Kidney (tissue), 14 donors: ENCODE results near the gene PPID. TPM values are rescaled to one million over a fixed set of nuclear protein-coding genes. Genes with fewer than 3 reads are reported as not detected.

ENCODE experiments used
- DNase-seq, 5 donors: peaks; one replicate each; pipeline ENCODE4 v3.0.0-alpha.2; 2013 to 2020
- FAIRE-seq: peaks from 2 replicates; lab custom pipeline; 2012; peaks lifted over from hg19 to GRCh38; lab: Jason Lieb, UNC
- H3K27ac ChIP-seq, 2 donors: one replicate each; pipeline ENCODE4 v1.7.0; 2013; ENCODE audit warnings: low read depth in 2 of 2, low read length in 2 of 2, inconsistent platforms in 1 of 2
- H3K27me3 ChIP-seq: one replicate; pipeline ENCODE4 v1.7.1; 2013; ENCODE audit warnings: low read length, inconsistent platforms; ENCODE audit not compliant: control insufficient read depth, insufficient read depth
- H3K36me3 ChIP-seq, 3 donors: one replicate each; pipeline versions ENCODE4 v1.7.0 to v1.7.1; 2013; ENCODE audit warnings: low read length in 3 of 3, control low read depth in 1 of 3, inconsistent platforms in 1 of 3; ENCODE audit not compliant: insufficient read depth in 3 of 3, control insufficient read depth in 2 of 3
- H3K4me1 ChIP-seq, 3 donors: one replicate each; pipeline versions ENCODE4 v1.7.0 to v1.7.1; 2013; ENCODE audit warnings: low read length in 3 of 3, inconsistent platforms in 1 of 3, low read depth in 1 of 3; ENCODE audit not compliant: control insufficient read depth in 2 of 3, insufficient read depth in 2 of 3
- H3K4me3 ChIP-seq, 3 donors: one replicate each; pipeline versions ENCODE4 v1.7.0 to v1.8.1; 2013; ENCODE audit warnings: low read length in 3 of 3, control low read depth in 1 of 3, inconsistent platforms in 1 of 3
- H3K9ac ChIP-seq, 3 donors: one replicate each; pipeline versions ENCODE4 v1.7.0 to v1.7.1; 2013; ENCODE audit warnings: low read length in 3 of 3, control low read depth in 1 of 3, inconsistent platforms in 1 of 3
- H3K9me3 ChIP-seq, 3 donors: one replicate each; pipeline versions ENCODE4 v1.7.0 to v1.7.1; 2013; ENCODE audit warnings: low read length in 3 of 3, control low read depth in 1 of 3, inconsistent platforms in 1 of 3; ENCODE audit not compliant: control insufficient read depth in 2 of 3, insufficient read depth in 1 of 3
- CTCF ChIP-seq: IDR thresholded peaks from 3 replicates; pipeline ENCODE4 v1.5.1; 2012; ENCODE audit warnings: mild to moderate bottlenecking, moderate library complexity, borderline replicate concordance; ENCODE audit not compliant: insufficient read depth; ENCODE audit errors: extremely low read depth
- intact Hi-C: fragments of 100-400 bp; cut with DNase I; formaldehyde crosslinking; loops from one replicate; pipeline ENCODE4 v1.11.1; 2022
- polyA plus RNA-seq: library from polyadenylated mRNA; stranded (reverse); fragments of 350-450 nt; fragmentation: Illumina TruSeq; extraction: RNeasy Lipid Tissue Mini Kit (QIAGEN cat#74804); gene quantifications from one replicate; pipeline ENCODE4 v1.2.3, GENCODE V29; 2014; ENCODE audit warnings: low read depth, low replicate concordance; ENCODE audit not compliant: insufficient read depth
- total RNA-seq: library from RNA; stranded (reverse); fragmentation: NEBNext Ultra II Directional; extraction: Animal tissue kit (Norgen Biotek cat#: 25700); gene quantifications from one replicate; pipeline ENCODE4 v1.2.1, GENCODE V29; 2021
- donor health status: control.
- donor health status: control.
- donor health status: control.
- donor health status: control.
- donor health status: control.
- donor health status: DM: yes; HTN: yes; CAD: no.
- donor health status: Normal renal cell carcinoma (clear cell type).

Gene PPID
- total and polyA plus RNA-seq, 2 donors from 2014 or later, result 15.7 to 41.9 TPM

GRCh38 chr4:158688813-158689212 is 34.4 kb downstream of the PPID start:
- peaks cover 0 to 6% (median 5%) of the 10 kb centered on the region in 3 donors for H3K36me3 ChIP-seq
- DNase-seq (no peak), FAIRE-seq (no peak)
- H3K4me1 ChIP-seq, result no peaks in the 10 kb centered on the region
- H3K9ac ChIP-seq, result no peak overlapping the region
- H3K4me3 ChIP-seq, result no peak overlapping the region
- no peak for TF ChIP-seq CTCF
- no peaks in the 10 kb centered on the region for H3K27me3 ChIP-seq
- intact Hi-C loops, result no loop called here
- H3K27ac ChIP-seq, result no peak overlapping the region
- no peaks in the 10 kb centered on the region for H3K9me3 ChIP-seq

GRCh38 chr4:158682066-158682465 is 41.1 kb downstream of the PPID start:
- H3K4me1 ChIP-seq, result no peaks in the 10 kb centered on the region
- no peak for FAIRE-seq
- intact Hi-C loops, result no loop called here
- H3K36me3 ChIP-seq, result peaks cover 0 to 4% (median 3%) of the 10 kb centered on the region in 3 donors
- no peak overlapping the region for H3K4me3 ChIP-seq
- no peaks in the 10 kb centered on the region for H3K27me3 ChIP-seq
- no peak overlapping the region for H3K9ac ChIP-seq
- H3K9me3 ChIP-seq, result no peaks in the 10 kb centered on the region
- TF ChIP-seq CTCF, result no peak
- no peak for DNase-seq
- no peak overlapping the region for H3K27ac ChIP-seq

GRCh38 chr4:158681629-158682028 is 41.6 kb downstream of the PPID start:
- intact Hi-C loops, result no loop called here
- H3K27me3 ChIP-seq, result no peaks in the 10 kb centered on the region
- H3K4me3 ChIP-seq, result no peak overlapping the region
- no peak for FAIRE-seq
- TF ChIP-seq CTCF, result no peak
- H3K36me3 ChIP-seq, result peaks cover 0 to 4% (median 3%) of the 10 kb centered on the region in 3 donors
- DNase-seq, result no peak
- no peaks in the 10 kb centered on the region for H3K9me3 ChIP-seq
- H3K27ac ChIP-seq, result no peak overlapping the region
- no peak overlapping the region for H3K9ac ChIP-seq
- no peaks in the 10 kb centered on the region for H3K4me1 ChIP-seq

- no peak overlapping the region for H3K9ac ChIP-seq
- intact Hi-C loops, result no loop called here
- H3K27ac ChIP-seq, result no peak overlapping the region
- no peaks in the 10 kb centered on the region for H3K4me1 ChIP-seq
- H3K9me3 ChIP-seq, result no peaks in the 10 kb centered on the region
- DNase-seq (no peak), FAIRE-seq (no peak)
- H3K4me3 ChIP-seq, result no peak overlapping the region
- H3K27me3 ChIP-seq, result no peaks in the 10 kb centered on the region
- H3K36me3 ChIP-seq, result peaks cover 0 to 4% (median 0%) of the 10 kb centered on the region in 3 donors
- TF ChIP-seq CTCF, result no peak
Measured at GRCh38 chr4:158678767-158679166, 44.4 kb downstream of the PPID start.
